K562 (cell line): ENCODE measurements around the gene LRRC3B. TPM values are rescaled to one million over a fixed set of nuclear protein-coding genes. Genes with fewer than 3 reads are reported as not detected.

Experiments used
- ATAC-seq: fragments of 200-7000 bp; cut with Tn5 transposase; 3 replicates; pipeline ENCODE4 v1.9.1; 2020; ENCODE audit warnings: moderate library complexity
- BruUV-seq: library from RNA; stranded (reverse); fragments of 400-500 nt; replicated peaks from 2 replicates; lab custom pipeline; 2021; lab: Mats Ljungman, UMichigan
- CTCF ChIA-PET: fragments of 300-600 bp; formaldehyde crosslinking; extraction: SDS; loops from one replicate; lab custom pipeline; 2021; ENCODE audit warnings: low intra/inter-chr PET ratio; lab: Yijun Ruan, JAX
- POLR2A ChIA-PET: fragments of 300-600, 350-650 bp; sonication (Branson Sonifier 250); formaldehyde crosslinking; extraction: SDS; loops from one replicate; lab custom pipeline; 2021; ENCODE audit warnings: antibody characterized with exemption, inconsistent platforms; lab: Yijun Ruan, JAX
- DNase-seq, 4 experiments: peaks; one replicate each; pipeline versions ENCODE4 v3.0.0 to v3.0.0-alpha.2; 2011 to 2018; ENCODE audit warnings: low spot score in 3 of 4, mixed read lengths in 3 of 4; ENCODE audit errors: extremely low read depth in 1 of 4
- FAIRE-seq: peaks from 2 replicates; lab custom pipeline; 2011; peaks lifted over from hg19 to GRCh38; lab: Jason Lieb, UNC
- H2AFZ ChIP-seq: 2 replicates; pipeline ENCODE4 v1.6.0; 2011; ENCODE audit warnings: low read depth, low read length, control low read depth, inconsistent platforms
- H3K27ac ChIP-seq: fragments of 200-600 bp; 3 replicates; pipeline ENCODE4 v1.8.0; 2011; ENCODE audit warnings: low read depth, mild to moderate bottlenecking, control low read depth, inconsistent platforms, low read length, moderate library complexity, mixed read lengths; ENCODE audit errors: extremely low read depth
- H3K27me3 ChIP-seq, 2 experiments: fragments of 300-600 bp in 1 of 2; 2 replicates in 1 of 2; 3 replicates in 1 of 2; pipeline versions ENCODE4 v1.6.0 to v1.8.0; 2011; ENCODE audit warnings: inconsistent platforms in 2 of 2, low read length in 2 of 2, mild to moderate bottlenecking in 1 of 2, mixed read lengths in 1 of 2, moderate library complexity in 1 of 2; ENCODE audit not compliant: control insufficient read depth in 2 of 2, insufficient read depth in 2 of 2
- H3K36me3 ChIP-seq: fragments of 300-600 bp; 3 replicates; pipeline ENCODE4 v1.8.0; 2011; ENCODE audit warnings: mild to moderate bottlenecking, low read length, inconsistent platforms; ENCODE audit not compliant: control insufficient read depth, insufficient read depth
- H3K4me1 ChIP-seq, 2 experiments: fragments of 200-600 bp in 1 of 2; replicated peaks in 1 of 2; 2 replicates in 1 of 2; 3 replicates in 1 of 2; pipeline versions ENCODE4 v1.5.1 to v1.8.0; 2011; ENCODE audit warnings: inconsistent platforms in 2 of 2, low read length in 2 of 2, mild to moderate bottlenecking in 1 of 2, mixed read lengths in 1 of 2, moderate library complexity in 1 of 2; ENCODE audit not compliant: control insufficient read depth in 2 of 2, insufficient read depth in 2 of 2
- H3K4me2 ChIP-seq: 2 replicates; pipeline ENCODE4 v1.6.1; 2011; ENCODE audit warnings: low read length, control low read depth, inconsistent platforms, mixed read lengths; ENCODE audit not compliant: insufficient read depth
- H3K4me3 ChIP-seq: fragments of 200-600 bp; sonication (generic), shearing (Covaris generic); 2 replicates; pipeline ENCODE4 v1.5.1; 2016; ENCODE audit warnings: control low read depth, inconsistent platforms
- H3K79me2 ChIP-seq: fragments of 200-600 bp; 3 replicates; pipeline ENCODE4 v1.8.0; 2011; ENCODE audit warnings: low read length, inconsistent platforms; ENCODE audit not compliant: control insufficient read depth, insufficient read depth
- H3K9ac ChIP-seq, 2 experiments: 2 replicates each; pipeline versions ENCODE4 v1.6.0 to v1.6.1; 2011; ENCODE audit warnings: low read depth in 2 of 2, low read length in 2 of 2, control low read depth in 1 of 2, inconsistent platforms in 1 of 2, mild to moderate bottlenecking in 1 of 2, mixed read lengths in 1 of 2; ENCODE audit not compliant: insufficient read depth in 1 of 2
- H3K9me1 ChIP-seq: one replicate; pipeline ENCODE4 v1.6.0; 2011; ENCODE audit warnings: inconsistent platforms, mild to moderate bottlenecking, low read length, moderate library complexity; ENCODE audit not compliant: control insufficient read depth, insufficient read depth
- H3K9me3 ChIP-seq: replicated peaks from 2 replicates; pipeline ENCODE4 v1.5.1; 2011; ENCODE audit warnings: low read depth, low read length, inconsistent platforms; ENCODE audit not compliant: control insufficient read depth, insufficient read depth
- H4K20me1 ChIP-seq: replicated peaks from 2 replicates; pipeline ENCODE4 v1.6.1; 2011; ENCODE audit warnings: low read length, inconsistent platforms, mixed read lengths; ENCODE audit not compliant: control insufficient read depth, insufficient read depth
- ARID3A ChIP-seq: IDR thresholded peaks from 2 replicates; pipeline ENCODE4 v1.6.1; 2012; ENCODE audit warnings: low read depth, low read length, improper control_type of control experiment, borderline replicate concordance
- CBFA2T3 ChIP-seq: fragments of 450-650 bp; IDR thresholded peaks from 2 replicates; pipeline ENCODE4 v1.6.1; 2017
- CHD2 ChIP-seq: IDR thresholded peaks from 2 replicates; pipeline ENCODE4 v1.6.1; 2011; ENCODE audit warnings: low read depth, low read length
- CREBBP ChIP-seq: IDR thresholded peaks from one replicate; pipeline ENCODE4 v1.6.1; 2012; ENCODE audit warnings: low read depth, mild to moderate bottlenecking, control low read depth, inconsistent platforms, low read length
- DACH1 ChIP-seq: fragments of 450-650 bp; IDR thresholded peaks from 2 replicates; pipeline ENCODE4 v1.6.1; 2018; ENCODE audit not compliant: partially characterized antibody
- DLX4 ChIP-seq: fragments of 250-450 bp; sonication (Bioruptor Pico); IDR thresholded peaks from 2 replicates; pipeline ENCODE4 v1.6.1; 2021; ENCODE audit warnings: mild to moderate bottlenecking
- EGR1 ChIP-seq: fragments of 450-650 bp; conservative IDR thresholded peaks from 2 replicates; pipeline ENCODE4 v1.6.1; 2017; ENCODE audit warnings: mild to moderate bottlenecking
- MBD2 ChIP-seq: sonication (generic); IDR thresholded peaks from 2 replicates; pipeline ENCODE4 v1.6.1; 2016; ENCODE audit warnings: low read depth, borderline replicate concordance
- MCM3 ChIP-seq: fragments of 450-650 bp; IDR thresholded peaks from 2 replicates; pipeline ENCODE4 v1.6.1; 2016
- NFXL1 ChIP-seq: fragments of 450-650 bp; formaldehyde crosslinking; IDR thresholded peaks from 2 replicates; pipeline ENCODE4 v1.4.0; 2021; ENCODE audit warnings: mild to moderate bottlenecking
- PHF20 ChIP-seq: fragments of 450-650 bp; IDR thresholded peaks from 2 replicates; pipeline ENCODE4 v1.6.1; 2018; ENCODE audit not compliant: partially characterized antibody
- PKNOX1 ChIP-seq: fragments of 450-650 bp; IDR thresholded peaks from 2 replicates; pipeline ENCODE4 v1.6.1; 2016
- RB1 ChIP-seq: fragments of 450-650 bp; IDR thresholded peaks from 2 replicates; pipeline ENCODE4 v1.6.1; 2017; ENCODE audit warnings: low read depth, mild to moderate bottlenecking
- RBM25 ChIP-seq: fragments of 200-400 bp; formaldehyde crosslinking; IDR thresholded peaks from 2 replicates; pipeline ENCODE4 v1.6.1; 2018; ENCODE audit warnings: low read length, low read depth, moderate library complexity; ENCODE audit not compliant: severe bottlenecking
- SMAD1 ChIP-seq: fragments of 150-350 bp; IDR thresholded peaks from 2 replicates; pipeline ENCODE4 v1.6.1; 2014; ENCODE audit warnings: low read length, low read depth; ENCODE audit not compliant: partially characterized antibody
- SRSF1 ChIP-seq: fragments of 200-400 bp; formaldehyde crosslinking; IDR thresholded peaks from 2 replicates; pipeline ENCODE4 v1.6.1; 2017; ENCODE audit warnings: mild to moderate bottlenecking, low read depth, low read length, moderate library complexity
- UBTF ChIP-seq, 2 experiments: IDR thresholded peaks; 2 replicates each; pipeline ENCODE4 v1.6.1; 2012; ENCODE audit warnings: improper control_type of control experiment in 2 of 2, low read depth in 2 of 2, low read length in 2 of 2, borderline replicate concordance in 1 of 2
- USF2 ChIP-seq: sonication (generic); formaldehyde crosslinking; IDR thresholded peaks from 2 replicates; pipeline ENCODE4 v1.5.0; 2020; ENCODE audit warnings: missing genetic modification reagents
- ZNF253 ChIP-seq: fragments of 250-450 bp; sonication (Bioruptor Pico); conservative IDR thresholded peaks from 2 replicates; pipeline ENCODE4 v1.6.1; 2021; ENCODE audit warnings: mild to moderate bottlenecking
- ZNF384 ChIP-seq: IDR thresholded peaks from 2 replicates; pipeline ENCODE4 v1.6.1; 2012; ENCODE audit warnings: low read depth, low read length, improper control_type of control experiment
- WGBS: fragments of 100-300 bp; shearing (Covaris generic); methylation state at CpG from one replicate; pipeline ENCODE4 v1.1.6; 2016; ENCODE audit warnings: low coverage, mixed read lengths; ENCODE audit not compliant: insufficient coverage; ENCODE audit errors: missing lambda C conversion rate; 5-methylcytosine and 5-hydroxymethylcytosine counted together
- in situ Hi-C: fragments of 300-500 bp; cut with MboI; formaldehyde crosslinking; loops from 4 replicates; pipeline ENCODE4 v1.15.0; 2018; ENCODE audit warnings: inconsistent platforms, mixed read lengths
- intact Hi-C: fragments of 100-400 bp; cut with micrococcal nuclease; formaldehyde crosslinking; loops from 2 replicates; pipeline ENCODE4 v1.14.2; 2022
- polyA plus RNA-seq, 8 experiments: library from polyadenylated mRNA; depleted of rRNA in 4 of 8; stranded (reverse) in 5 of 8; unstranded in 3 of 8; fragments of >200 nt; fragmentation: Nextera tagmentation in 2 of 8; fragmentation: Illumina TruSeq in 1 of 8; extraction: Ambion mirVana in 2 of 8; extraction: Trizol in 1 of 8; gene quantifications; 2 replicates each; pipeline versions ENCODE4 v1.2.1 to v1.2.3, GENCODE V29; 2011 to 2014; ENCODE audit warnings: inconsistent platforms in 1 of 8, missing spikeins in 1 of 8
- total RNA-seq, 7 experiments: library from RNA; depleted of rRNA in 6 of 7; stranded (reverse); fragments of >200 nt in 6 of 7; fragmentation: Illumina TruSeq in 2 of 7; extraction: Trizol in 2 of 7; gene quantifications; 2 replicates each; pipeline versions ENCODE4 v1.2.1 to v1.2.3, GENCODE V29; 2011 to 2021; ENCODE audit warnings: low replicate concordance in 1 of 7

The LRRC3B gene
- total and polyA plus RNA-seq, 9 of the 15 experiments (the other 6 are each of a cell fraction or from before 2014, with no cell fraction given) = under 0.01 to 0.33 TPM; not detected in 7

GRCh38 chr3:26655231-26655630 lies 32.7 kb downstream of the LRRC3B start:
- no peak overlapping the region for H3K4me2 ChIP-seq
- no peaks in the 10 kb centered on the region for H3K4me1 ChIP-seq
- H3K79me2 ChIP-seq = no peaks in the 10 kb centered on the region
- H4K20me1 ChIP-seq = no peaks in the 10 kb centered on the region
- no peaks in the 10 kb centered on the region for H3K36me3 ChIP-seq
- no peaks in the 10 kb centered on the region for H3K27me3 ChIP-seq
- no peak for ATAC-seq
- in situ Hi-C loops = no loop called here
- ChIA-PET CTCF (no interaction called here), POLR2A (no interaction called here)
- FAIRE-seq = no peak
- H3K9me3 ChIP-seq = no peaks in the 10 kb centered on the region
- no TSS peak for BruUV-seq
- intact Hi-C loops = no loop called here
- DNase-seq = no peak
- no peak overlapping the region for H3K27ac ChIP-seq
- no peak overlapping the region for H3K4me3 ChIP-seq
- no peak overlapping the region for H2AFZ ChIP-seq
- no peak overlapping the region for H3K9ac ChIP-seq
- 0% methylated on average over 2 of the region's 2 CpGs for WGBS
- H3K9me1 ChIP-seq = no peaks in the 10 kb centered on the region
- TF ChIP-seq MBD2 (no peak), NFXL1 (CRISPR knock-in tag) (no peak), DACH1 (no peak), RB1 (no peak), CBFA2T3 (no peak), MCM3 (no peak), SMAD1 (no peak), CREBBP (no peak), PHF20 (no peak), USF2 (CRISPR knock-in tag) (no peak), DLX4 (no peak), ZNF253 (CRISPR knock-in tag) (no peak), ARID3A (no peak), RBM25 (no peak), PKNOX1 (no peak), EGR1 (no peak), SRSF1 (no peak), UBTF (IDR thresholded peaks at IDR 0.05; ENCODE audit: borderline replicate concordance in 1 of 2, low read depth in 2 of 2, low read length in 2 of 2) (no peak), CHD2 (no peak), ZNF384 (no peak)
